GM19438 (cell line): Measurements from ENCODE around the gene MYOF.
"Not testable (repeated sequence)": the region's sequence is repeated elsewhere in the genome, so short reads cannot be mapped to it uniquely, and the experiment has no call there.

Experiments used
- ATAC-seq: cut with Tn5 transposase; IDR thresholded peaks from one replicate; pipeline ENCODE4 v1.9.1; 2021; ENCODE audit warnings: low read depth; ENCODE audit not compliant: unreplicated experiment

The MYOF gene

DNA sequence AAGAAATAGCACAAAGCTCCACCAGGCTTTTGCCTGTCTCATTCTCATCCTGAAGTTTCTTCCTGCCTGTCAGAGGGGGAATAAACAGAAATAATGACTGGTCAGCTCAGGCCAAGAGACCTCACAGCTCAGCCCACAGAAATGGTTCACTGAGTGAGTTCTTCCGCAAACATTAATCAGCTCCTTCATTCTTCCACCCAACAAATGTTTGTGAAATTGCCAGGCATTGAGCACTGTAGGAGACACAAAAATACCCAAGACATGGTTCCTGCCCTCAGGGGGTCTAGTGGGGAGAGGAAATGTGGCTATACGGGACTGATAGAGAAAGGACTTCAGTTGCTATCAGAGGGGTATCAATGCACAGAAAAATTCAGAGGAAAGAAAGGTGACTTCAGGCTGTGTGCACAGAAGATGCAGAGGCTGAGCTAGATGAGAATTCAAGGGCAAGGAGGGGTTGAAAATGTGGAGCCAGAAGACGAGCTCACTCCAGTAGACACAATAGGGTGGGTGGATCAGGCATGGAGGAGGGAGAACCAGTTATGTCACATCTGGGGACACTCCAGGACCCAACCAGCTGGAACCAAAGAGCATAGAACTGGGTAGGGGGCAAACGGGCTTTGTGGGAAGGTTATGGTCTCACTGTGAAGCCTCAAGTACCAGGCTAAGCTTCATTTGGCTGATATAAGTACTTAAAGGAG, 20.9 kb downstream of the MYOF start:
- ATAC-seq: no peak

DNA sequence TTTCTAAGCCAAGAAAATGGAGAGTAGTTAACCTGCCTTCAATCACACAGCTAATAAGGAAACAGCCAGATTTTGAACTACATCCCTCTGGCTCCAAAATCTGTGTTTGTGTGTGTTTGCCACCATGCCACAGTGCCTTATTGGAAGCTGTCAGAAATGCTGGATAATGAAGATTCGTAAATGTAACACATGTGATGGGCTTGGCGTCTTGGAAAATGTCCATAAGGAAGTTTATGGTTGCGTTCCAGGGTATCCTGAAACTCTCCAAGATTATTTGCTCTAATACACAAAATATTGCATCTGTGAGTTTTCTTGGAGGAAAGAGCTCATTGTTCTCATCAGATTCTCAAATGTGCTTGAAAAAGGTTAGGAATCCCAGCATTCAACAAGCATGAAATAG, 22.7 kb downstream of the MYOF start:
- no peak for ATAC-seq

GRCh38 chr10:93458821-93459257, 23.3 kb downstream of the MYOF start:
- no peak for ATAC-seq

- no peak for ATAC-seq
Measured at GRCh38 chr10:93457511-93457910, 24.6 kb downstream of the MYOF start.

DNA sequence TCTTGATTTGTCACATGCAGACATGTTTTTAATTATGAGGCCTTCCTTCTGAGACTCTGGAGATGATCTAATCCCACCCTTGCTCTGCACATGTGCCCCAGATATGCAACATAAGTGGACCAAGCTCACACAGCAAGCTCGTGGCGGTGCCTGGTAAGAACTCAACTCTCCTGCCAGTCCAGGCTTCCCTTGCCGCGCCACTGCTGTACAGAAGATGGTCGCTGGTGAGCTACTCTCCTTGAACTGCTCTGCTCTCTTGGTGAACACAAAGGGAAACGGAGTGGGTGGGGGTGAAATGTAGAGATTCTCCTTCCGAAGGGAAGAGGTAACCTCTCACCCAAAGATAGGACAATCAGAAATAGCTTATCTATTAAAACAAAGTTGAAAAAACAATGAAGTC, 25.7 kb downstream of the MYOF start:
- ATAC-seq: no peak

DNA sequence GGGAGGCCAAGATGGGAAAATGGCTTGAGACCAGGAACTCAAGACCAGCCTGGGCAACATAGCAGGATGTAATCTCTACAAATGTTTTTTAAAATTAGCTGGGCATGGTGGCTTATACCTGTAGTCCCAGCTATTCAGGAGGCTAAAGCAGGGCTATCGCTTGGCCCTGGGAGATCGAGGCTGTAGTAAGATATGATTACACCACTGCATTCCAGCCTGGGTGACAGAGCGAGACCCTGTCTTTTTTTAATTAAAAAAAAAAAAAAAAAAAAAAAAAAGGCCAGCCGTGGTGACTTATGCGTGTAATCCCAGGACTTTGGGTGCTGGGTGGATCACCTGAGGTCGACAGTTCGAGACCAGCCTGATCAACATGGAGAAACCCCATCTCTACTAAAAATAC, 27.4 kb downstream of the MYOF start:
- ATAC-seq: no peak

DNA sequence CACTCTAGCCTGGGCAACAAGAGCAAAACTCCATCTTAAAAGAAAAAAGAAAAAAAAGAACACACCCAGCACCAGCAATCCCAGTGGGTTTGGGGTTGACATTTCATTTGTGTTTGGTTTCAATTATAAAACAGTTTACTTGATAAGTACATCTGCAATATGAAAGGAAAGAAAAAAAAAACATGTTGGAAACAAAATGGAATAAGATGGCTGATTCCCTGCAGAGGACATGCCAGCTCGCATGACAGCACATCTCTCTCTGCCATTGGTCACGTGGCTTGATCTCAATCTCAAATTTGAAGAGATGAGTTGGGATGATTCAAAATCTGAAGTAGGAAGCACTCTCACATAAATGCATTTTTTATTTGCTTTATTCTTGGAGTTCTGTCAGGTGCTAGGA, 28.0 kb downstream of the MYOF start:
- ATAC-seq: no peak

- ATAC-seq: no peak
Measured at GRCh38 chr10:93452143-93452542, 30.0 kb downstream of the MYOF start.

GRCh38 chr10:93451244-93451947, 30.7 kb downstream of the MYOF start:
- ATAC-seq: no peak

GRCh38 chr10:93447970-93448369, 34.2 kb downstream of the MYOF start:
- no peak for ATAC-seq

- no peak for ATAC-seq
Measured at GRCh38 chr10:93447019-93447418, 35.1 kb downstream of the MYOF start.

DNA sequence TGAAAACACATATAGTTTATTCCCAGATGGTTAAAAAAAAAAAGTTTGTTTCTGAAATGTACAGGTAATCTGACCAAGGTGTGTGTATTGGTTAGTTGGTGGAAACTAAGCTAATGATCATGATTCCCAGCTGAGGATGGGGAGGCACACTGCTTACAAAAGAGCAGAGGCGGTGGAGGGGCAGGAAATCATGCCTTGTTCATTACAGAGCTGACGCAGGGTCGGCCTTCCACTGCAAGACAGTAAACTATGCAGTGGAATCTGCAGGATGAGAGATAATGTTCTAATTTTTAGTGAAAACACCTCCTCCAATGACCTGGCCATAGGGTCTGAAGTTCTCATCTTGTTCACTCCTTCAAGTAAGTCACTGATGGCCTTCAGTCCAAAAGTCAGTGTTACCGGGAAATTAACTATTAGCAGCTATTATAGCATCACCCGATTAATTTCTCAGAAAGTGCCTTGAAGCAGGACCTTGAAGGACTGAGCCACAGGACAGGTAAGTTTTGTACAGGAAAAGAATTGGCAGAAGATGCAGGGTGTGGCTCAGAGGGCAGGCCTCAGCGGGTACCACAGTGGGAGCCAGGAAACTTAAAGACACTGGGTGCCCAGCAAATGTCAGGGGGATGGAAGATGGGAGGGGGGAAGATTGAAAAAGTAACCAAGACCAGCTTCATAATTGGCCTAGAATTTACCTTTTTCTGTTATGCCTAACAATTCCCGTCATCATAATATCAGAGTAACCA, 36.0 kb downstream of the MYOF start:
- no peak for ATAC-seq

GRCh38 chr10:93445097-93445960, 36.8 kb downstream of the MYOF start:
- ATAC-seq: no peak

- ATAC-seq: no peak
Measured at GRCh38 chr10:93443481-93443880, 38.7 kb downstream of the MYOF start.

DNA sequence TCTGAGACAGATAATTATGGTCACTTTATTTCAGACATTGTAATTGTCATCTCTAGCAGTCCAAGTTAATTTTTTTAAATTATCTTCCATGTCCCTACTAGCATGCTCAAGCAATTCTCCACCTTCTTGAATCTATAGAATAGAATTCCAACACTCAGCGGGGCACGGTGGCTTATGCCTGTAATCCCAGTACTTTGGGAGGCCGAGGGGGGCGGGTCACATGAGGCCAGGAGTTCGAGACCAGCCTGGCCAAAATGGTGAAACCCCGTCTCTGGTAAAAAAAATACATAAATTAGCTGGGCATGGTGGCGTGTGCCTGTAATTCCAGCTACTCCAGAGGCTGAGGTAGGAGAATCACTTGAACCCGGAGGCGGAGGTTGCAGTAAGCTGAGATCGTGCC, 39.4 kb downstream of the MYOF start:
- ATAC-seq: not testable (repeated sequence)

GRCh38 chr10:93440591-93441091, 41.5 kb downstream of the MYOF start:
- ATAC-seq: no peak

DNA sequence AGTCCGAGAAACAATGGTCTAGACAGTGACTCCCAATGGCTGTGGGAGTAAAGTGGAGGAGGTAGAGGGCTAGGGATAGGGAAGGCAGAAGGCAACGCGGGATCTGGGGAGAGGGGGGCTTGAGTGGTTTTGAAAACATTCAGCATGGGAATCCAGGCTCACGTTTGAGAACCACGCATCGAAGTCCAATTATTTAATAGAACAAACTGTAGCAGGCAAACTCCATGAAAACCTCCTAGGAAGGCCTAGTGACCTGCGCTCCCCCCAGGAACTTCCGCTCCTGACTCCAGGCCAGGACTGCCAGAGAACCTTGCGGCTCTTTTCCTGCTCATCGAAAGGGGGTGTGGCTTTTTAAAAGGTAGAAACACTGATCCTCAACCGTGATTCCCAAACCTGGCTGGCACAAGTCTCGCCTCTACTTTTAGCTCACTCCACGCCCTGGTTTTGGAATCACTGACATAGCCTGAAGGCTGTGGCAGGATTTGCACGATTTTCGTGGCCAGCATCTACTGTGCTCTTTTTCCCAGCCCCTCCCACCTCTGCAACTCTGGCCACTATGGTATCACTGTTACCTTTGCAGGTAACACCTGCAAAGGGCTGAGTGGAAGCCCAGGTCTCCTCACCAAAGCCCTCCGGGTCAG, 43.4 kb downstream of the MYOF start:
- no peak for ATAC-seq

- ATAC-seq: no peak
Measured at GRCh38 chr10:93437946-93438612, 44.1 kb downstream of the MYOF start.
